Measurements from ENCODE around the gene DOCK9. TPM values are rescaled to one million over a fixed set of nuclear protein-coding genes. Genes with fewer than 3 reads are reported as not detected.
"Not testable (repeated sequence)": the region's sequence is repeated elsewhere in the genome, so short reads cannot be mapped to it uniquely, and the experiment has no call there.

Gene DOCK9
- total RNA-seq, 1 donor from 2014 or later = 204 TPM

GRCh38 chr13:98896083-98896867 is 81.6 kb downstream of the DOCK9 start:
- DNase-seq (ENCODE audit: low spot score) (no peak), ATAC-seq (no peak)
- intact Hi-C loops (cut with DNase I) = no loop called here

GRCh38 chr13:98894814-98895213 is 83.0 kb downstream of the DOCK9 start:
- DNase-seq (ENCODE audit: low spot score); intact Hi-C loops (cut with DNase I); ATAC-seq: not testable (repeated sequence)

GRCh38 chr13:98893371-98893770 is 84.5 kb downstream of the DOCK9 start:
- DNase-seq (ENCODE audit: low spot score) (no peak), ATAC-seq (no peak)
- intact Hi-C loops (cut with DNase I) = no loop called here

- DNase-seq (ENCODE audit: low spot score) = no peak
- no peak for ATAC-seq
- intact Hi-C loops (cut with DNase I) = no loop called here
These were observed 85.0 kb downstream of the DOCK9 start for GRCh38 chr13:98892821-98893220.

GRCh38 chr13:98892077-98892476 is 85.8 kb downstream of the DOCK9 start:
- ATAC-seq = no peak
- DNase-seq (ENCODE audit: low spot score) = no peak
- intact Hi-C loops (cut with DNase I) = no loop called here

- DNase-seq (ENCODE audit: low spot score) = no peak
- intact Hi-C loops (cut with DNase I) = no loop called here
- ATAC-seq = no peak
These were observed 86.9 kb downstream of the DOCK9 start for GRCh38 chr13:98890925-98891324.

- ATAC-seq = peak; percentile 94
- no peak for DNase-seq (ENCODE audit: low spot score)
- intact Hi-C loops (cut with DNase I) = no loop called here
These were observed 87.7 kb downstream of the DOCK9 start for GRCh38 chr13:98890186-98890585.

GRCh38 chr13:98889419-98890085 is 88.3 kb downstream of the DOCK9 start:
- DNase-seq (ENCODE audit: low spot score) (no peak), ATAC-seq (no peak)
- intact Hi-C loops (cut with DNase I) = no loop called here

GRCh38 chr13:98888890-98889279 is 89.0 kb downstream of the DOCK9 start:
- intact Hi-C loops (cut with DNase I) = no loop called here
- DNase-seq (ENCODE audit: low spot score) (no peak), ATAC-seq (no peak)

GRCh38 chr13:98888222-98888889 is 89.5 kb downstream of the DOCK9 start:
- ATAC-seq = no peak
- intact Hi-C loops (cut with DNase I) = no loop called here
- no peak for DNase-seq (ENCODE audit: low spot score)

- intact Hi-C loops (cut with DNase I) = no loop called here
- DNase-seq (ENCODE audit: low spot score) (no peak), ATAC-seq (no peak)
These were observed 91.2 kb downstream of the DOCK9 start for GRCh38 chr13:98886587-98887230.

- intact Hi-C loops (cut with DNase I) = no loop called here
- DNase-seq (ENCODE audit: low spot score) = no peak
- ATAC-seq = no peak
These were observed 92.3 kb downstream of the DOCK9 start for GRCh38 chr13:98885600-98885999.

- intact Hi-C loops (cut with DNase I) = no loop called here
- DNase-seq (ENCODE audit: low spot score) = no peak
- ATAC-seq = peak; percentile 70
These were observed 93.9 kb downstream of the DOCK9 start for GRCh38 chr13:98883998-98884397.

- ATAC-seq (no peak), DNase-seq (ENCODE audit: low spot score) (no peak)
- intact Hi-C loops (cut with DNase I) = no loop called here
These were observed 96.5 kb downstream of the DOCK9 start for GRCh38 chr13:98881390-98881789.

GRCh38 chr13:98880677-98881076 is 97.2 kb downstream of the DOCK9 start:
- no peak for DNase-seq (ENCODE audit: low spot score)
- ATAC-seq = no peak
- intact Hi-C loops (cut with DNase I) = no loop called here

- intact Hi-C loops (cut with DNase I) = no loop called here
- DNase-seq (ENCODE audit: low spot score) (no peak), ATAC-seq (no peak)
These were observed 97.9 kb downstream of the DOCK9 start for GRCh38 chr13:98879957-98880356.

GRCh38 chr13:98879127-98879520 is 98.7 kb downstream of the DOCK9 start:
- DNase-seq (ENCODE audit: low spot score) (no peak), ATAC-seq (no peak)
- intact Hi-C loops (cut with DNase I) = no loop called here

- ATAC-seq (peak; percentile 41), DNase-seq (ENCODE audit: low spot score) (no peak)
- intact Hi-C loops (cut with DNase I) = no loop called here
These were observed 99.3 kb downstream of the DOCK9 start for GRCh38 chr13:98878486-98879126.

- DNase-seq (ENCODE audit: low spot score) = no peak
- ATAC-seq = no peak
- intact Hi-C loops (cut with DNase I) = no loop called here
These were observed 99.9 kb downstream of the DOCK9 start for GRCh38 chr13:98877936-98878335.

Measured in sciatic nerve (tissue), 2 donors.